Measurements from ENCODE around the gene CKB. TPM values are rescaled to one million over a fixed set of nuclear protein-coding genes. Genes with fewer than 3 reads are reported as not detected.

Gene CKB
- total and polyA plus RNA-seq, 9 of the 15 experiments (the other 6 are each of a cell fraction or from before 2014, with no cell fraction given), result 23.9 to 692 (median 132) TPM

DNA sequence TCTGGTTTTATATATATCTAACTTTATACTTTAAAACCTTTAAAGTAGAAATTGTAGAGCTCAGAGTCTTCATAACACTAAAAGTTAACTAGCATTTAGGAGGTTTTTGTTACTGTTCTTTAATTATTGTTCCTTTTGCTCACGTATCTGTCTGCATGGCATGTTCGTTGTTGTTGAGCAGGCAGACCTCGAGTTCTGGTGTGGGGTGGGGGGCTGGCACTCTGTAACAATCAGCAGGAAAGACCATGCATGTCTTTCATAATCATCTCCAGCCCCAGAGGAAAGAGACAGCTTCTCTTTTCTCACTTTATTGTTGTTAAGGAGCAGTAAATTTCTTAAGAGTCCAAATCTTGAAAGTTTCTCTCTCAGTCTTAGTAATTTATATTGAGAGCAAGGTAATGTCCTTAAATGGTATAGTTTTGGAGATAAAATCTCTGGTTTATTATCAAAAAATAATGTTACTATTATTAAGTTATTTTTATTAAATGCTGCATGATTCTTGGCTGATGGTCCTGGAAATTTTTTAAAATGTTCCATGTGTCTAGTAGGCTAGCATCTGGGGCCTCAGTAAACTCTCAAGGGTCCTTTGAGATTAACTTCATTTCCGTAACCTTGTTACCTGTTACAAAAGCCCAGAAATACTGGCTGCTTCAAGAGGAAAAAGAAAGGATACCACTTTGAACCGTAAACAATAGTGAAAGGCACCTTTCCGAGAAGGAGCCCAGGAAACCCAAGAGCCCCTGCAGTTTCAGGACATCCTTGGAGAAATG lies 30.3 kb downstream of the CKB start:
- no peak overlapping the region for H2AFZ ChIP-seq (ENCODE audit: low read depth, low read length)
- no peaks in the 10 kb centered on the region for H3K9me3 ChIP-seq (replicated peaks; ENCODE audit: control insufficient read depth, insufficient read depth, low read depth, low read length)
- CTCF ChIA-PET (ENCODE audit: low intra/inter-chr PET ratio), result no interaction called here
- POLR2A ChIA-PET, result interaction anchor here (0.6 kb wide), 1 partner anchor 21 kb away, joined by 3 read pairs; no protein-coding TSS in a partner anchor
- in situ Hi-C loops (cut with MboI) (no loop called here), intact Hi-C loops (cut with micrococcal nuclease) (no loop called here)
- no peak for DNase-seq (ENCODE audit: extremely low read depth in 1 of 4, low spot score in 3 of 4)
- H4K20me1 ChIP-seq (replicated peaks; ENCODE audit: control insufficient read depth, insufficient read depth, low read length), result no peaks in the 10 kb centered on the region
- WGBS (ENCODE audit: insufficient coverage, low coverage, missing lambda C conversion rate), result 86% methylated on average over 6 of the region's 6 CpGs
- H3K9me1 ChIP-seq (ENCODE audit: control insufficient read depth, insufficient read depth, low read length), result no peaks in the 10 kb centered on the region
- H3K4me3 ChIP-seq, result no peak overlapping the region
- H3K27ac ChIP-seq (ENCODE audit: extremely low read depth, low read depth, low read length), result no peak overlapping the region
- no peak for FAIRE-seq
- BruUV-seq (replicated peaks), result no TSS peak
- H3K4me2 ChIP-seq (ENCODE audit: insufficient read depth, low read length), result no peak overlapping the region
- TF ChIP-seq, protein P1, sequence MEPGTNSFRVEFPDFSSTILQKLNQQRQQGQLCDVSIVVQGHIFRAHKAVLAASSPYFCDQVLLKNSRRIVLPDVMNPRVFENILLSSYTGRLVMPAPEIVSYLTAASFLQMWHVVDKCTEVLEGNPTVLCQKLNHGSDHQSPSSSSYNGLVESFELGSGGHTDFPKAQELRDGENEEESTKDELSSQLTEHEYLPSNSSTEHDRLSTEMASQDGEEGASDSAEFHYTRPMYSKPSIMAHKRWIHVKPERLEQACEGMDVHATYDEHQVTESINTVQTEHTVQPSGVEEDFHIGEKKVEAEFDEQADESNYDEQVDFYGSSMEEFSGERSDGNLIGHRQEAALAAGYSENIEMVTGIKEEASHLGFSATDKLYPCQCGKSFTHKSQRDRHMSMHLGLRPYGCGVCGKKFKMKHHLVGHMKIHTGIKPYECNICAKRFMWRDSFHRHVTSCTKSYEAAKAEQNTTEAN (CRISPR knock-in tag; IDR thresholded peaks at IDR 0.05), result no peak
- TF ChIP-seq ZNF696 (CRISPR knock-in tag; conservative IDR thresholded peaks at IDR 0.05) (no peak), KAT2B (IDR thresholded peaks at IDR 0.05; ENCODE audit: low read depth, low read length) (no peak), ZNF124 (CRISPR knock-in tag; IDR thresholded peaks at IDR 0.05) (no peak), MXI1 (IDR thresholded peaks at IDR 0.05; ENCODE audit: low read depth, low read length) (no peak), HOXB6 (CRISPR knock-in tag; IDR thresholded peaks at IDR 0.05; ENCODE audit: borderline replicate concordance) (no peak), ZNF146 (CRISPR knock-in tag; IDR thresholded peaks at IDR 0.05; ENCODE audit: unreplicated experiment) (no peak), HMGN3 (IDR thresholded peaks at IDR 0.05; ENCODE audit: borderline replicate concordance, extremely low read depth, insufficient read length, low read depth, low read length) (no peak), FOXJ2 (tag; IDR thresholded peaks at IDR 0.05) (no peak)
- peaks cover 57% of the 10 kb centered on the region for H3K36me3 ChIP-seq (ENCODE audit: control insufficient read depth, insufficient read depth, low read length)
- H3K9ac ChIP-seq (ENCODE audit: insufficient read depth in 1 of 2, low read depth in 2 of 2, low read length in 2 of 2), result no peak overlapping the region
- H3K4me1 ChIP-seq (replicated peaks in 1 of 2; ENCODE audit: control insufficient read depth in 2 of 2, insufficient read depth in 2 of 2, low read length in 2 of 2), result no peaks in the 10 kb centered on the region
- H3K27me3 ChIP-seq (ENCODE audit: control insufficient read depth in 2 of 2, insufficient read depth in 2 of 2, low read length in 2 of 2), result no peaks in the 10 kb centered on the region
- no peaks in the 10 kb centered on the region for H3K79me2 ChIP-seq (ENCODE audit: control insufficient read depth, insufficient read depth, low read length)
- no peak for ATAC-seq
